Activated CD4-positive, CD25-positive, alpha-beta regulatory T cell treated with anti-CD3 and anti-CD28 coated beads, Interleukin-2, amount 50 U/mL, for 16 hours (primary cell): Measurements from ENCODE around the gene SLC9A5.

Experiments
- DNase-seq: peaks from one replicate; pipeline ENCODE4 v3.0.0-alpha.2; 2020; ENCODE audit warnings: low read depth, low spot score

SLC9A5 gene, protein sequence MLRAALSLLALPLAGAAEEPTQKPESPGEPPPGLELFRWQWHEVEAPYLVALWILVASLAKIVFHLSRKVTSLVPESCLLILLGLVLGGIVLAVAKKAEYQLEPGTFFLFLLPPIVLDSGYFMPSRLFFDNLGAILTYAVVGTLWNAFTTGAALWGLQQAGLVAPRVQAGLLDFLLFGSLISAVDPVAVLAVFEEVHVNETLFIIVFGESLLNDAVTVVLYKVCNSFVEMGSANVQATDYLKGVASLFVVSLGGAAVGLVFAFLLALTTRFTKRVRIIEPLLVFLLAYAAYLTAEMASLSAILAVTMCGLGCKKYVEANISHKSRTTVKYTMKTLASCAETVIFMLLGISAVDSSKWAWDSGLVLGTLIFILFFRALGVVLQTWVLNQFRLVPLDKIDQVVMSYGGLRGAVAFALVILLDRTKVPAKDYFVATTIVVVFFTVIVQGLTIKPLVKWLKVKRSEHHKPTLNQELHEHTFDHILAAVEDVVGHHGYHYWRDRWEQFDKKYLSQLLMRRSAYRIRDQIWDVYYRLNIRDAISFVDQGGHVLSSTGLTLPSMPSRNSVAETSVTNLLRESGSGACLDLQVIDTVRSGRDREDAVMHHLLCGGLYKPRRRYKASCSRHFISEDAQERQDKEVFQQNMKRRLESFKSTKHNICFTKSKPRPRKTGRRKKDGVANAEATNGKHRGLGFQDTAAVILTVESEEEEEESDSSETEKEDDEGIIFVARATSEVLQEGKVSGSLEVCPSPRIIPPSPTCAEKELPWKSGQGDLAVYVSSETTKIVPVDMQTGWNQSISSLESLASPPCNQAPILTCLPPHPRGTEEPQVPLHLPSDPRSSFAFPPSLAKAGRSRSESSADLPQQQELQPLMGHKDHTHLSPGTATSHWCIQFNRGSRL

DNA sequence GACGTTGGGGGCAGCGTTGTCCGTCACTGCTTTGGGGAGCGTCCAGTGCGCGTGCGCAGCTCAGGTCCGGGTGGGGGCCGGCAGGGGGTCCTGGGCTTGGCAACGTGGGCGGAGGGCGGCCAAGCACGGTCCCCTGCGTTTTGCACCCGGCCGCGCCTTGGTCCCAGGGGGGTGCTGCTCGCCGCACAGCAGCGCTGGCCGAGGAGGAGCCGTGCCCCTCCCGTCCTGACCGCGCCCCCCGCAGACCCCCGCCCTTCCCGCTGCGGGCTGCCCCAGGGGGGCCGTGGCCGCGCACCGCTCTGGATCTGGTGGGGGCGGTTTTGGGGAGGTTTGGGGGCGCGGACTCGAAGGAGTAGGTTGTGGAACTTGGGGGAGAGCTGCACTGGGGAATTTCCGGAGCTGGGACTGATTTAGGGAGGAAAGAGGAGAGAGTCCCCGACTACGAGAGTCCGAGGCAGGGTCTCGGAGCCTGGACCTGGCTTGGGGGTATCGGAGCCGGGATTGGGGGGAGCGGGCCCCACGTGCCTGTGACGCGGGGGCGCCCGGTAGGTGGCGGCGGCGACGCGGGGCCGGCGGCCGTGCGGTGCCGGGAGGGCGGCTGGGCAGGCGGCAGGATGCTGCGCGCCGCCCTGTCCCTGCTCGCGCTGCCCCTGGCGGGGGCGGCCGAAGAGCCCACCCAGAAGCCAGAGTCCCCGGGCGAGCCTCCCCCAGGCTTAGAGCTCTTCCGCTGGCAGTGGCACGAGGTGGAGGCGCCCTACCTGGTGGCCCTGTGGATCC is at the start of gene SLC9A5:
TSS of gene SLC9A5 (plus strand) at position 579 of the 777 bp plus-strand sequence. CDS start at position 615, 36 bp downstream.
- DNase-seq, result no peak

DNA sequence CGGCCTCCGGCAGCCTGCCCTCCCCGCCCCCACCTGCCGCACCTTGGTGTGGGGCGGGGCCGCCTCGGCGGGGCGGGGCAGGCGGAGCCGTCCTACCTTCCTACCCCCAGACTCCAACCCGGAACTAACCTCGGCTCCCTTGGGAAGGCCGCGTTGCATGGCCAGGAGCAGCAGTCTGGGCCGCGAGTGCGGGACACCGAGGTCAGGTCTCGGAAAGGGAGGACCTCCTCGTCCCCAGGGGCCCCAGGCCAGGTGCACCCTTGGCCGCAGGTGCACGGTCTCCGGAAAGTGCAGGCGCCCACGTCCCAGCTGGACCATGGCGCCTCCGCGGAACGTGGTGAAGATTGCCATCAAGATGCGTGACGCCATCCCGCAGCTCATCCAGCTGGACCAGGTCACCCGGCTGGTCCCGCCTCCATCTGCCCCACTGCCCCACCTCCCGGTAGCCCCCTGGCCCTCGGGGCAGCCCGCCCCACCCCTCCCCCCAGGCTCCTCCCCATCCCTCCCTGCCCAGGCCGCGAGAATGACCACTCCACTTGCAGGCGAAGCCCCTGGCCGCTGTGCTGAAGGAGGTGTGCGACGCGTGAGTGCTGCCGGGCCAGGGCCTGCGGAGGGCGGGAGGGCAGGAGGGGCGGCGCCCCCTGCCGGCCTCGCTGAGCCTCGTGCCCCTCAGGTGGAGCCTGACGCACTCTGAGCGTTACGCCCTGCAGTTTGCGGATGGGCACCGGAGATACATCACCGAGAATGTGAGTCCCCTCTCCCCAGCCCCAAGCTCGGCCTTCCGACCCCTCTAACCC is 49.6 kb upstream of the SLC9A5 start, which contains the start of gene ELMO3:
TSS of gene ELMO3 (plus strand) at position 121 of the 797 bp plus-strand sequence. CDS start at position 317, 196 bp downstream.
- DNase-seq, result no peak

DNA sequence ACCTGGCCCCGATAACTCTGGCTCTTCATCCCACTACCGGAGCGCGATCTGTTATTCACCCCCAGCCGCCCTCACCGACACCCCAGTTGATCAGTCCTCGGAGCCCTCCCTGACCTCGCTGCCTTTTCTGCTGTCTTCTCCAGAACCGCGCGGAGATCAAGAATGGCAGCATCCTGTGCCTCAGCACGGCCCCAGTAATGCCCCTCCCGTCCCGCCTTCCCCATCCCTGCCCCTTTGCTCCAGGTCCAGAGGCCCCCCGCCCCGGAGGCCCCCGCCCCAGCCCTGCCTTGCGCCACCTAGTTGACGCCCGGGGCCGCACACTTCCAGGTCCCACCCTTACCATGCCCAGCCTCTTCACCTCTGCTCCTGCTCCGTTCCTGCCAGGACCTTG is 49.0 kb upstream of the SLC9A5 start:
- DNase-seq, result no peak

DNA sequence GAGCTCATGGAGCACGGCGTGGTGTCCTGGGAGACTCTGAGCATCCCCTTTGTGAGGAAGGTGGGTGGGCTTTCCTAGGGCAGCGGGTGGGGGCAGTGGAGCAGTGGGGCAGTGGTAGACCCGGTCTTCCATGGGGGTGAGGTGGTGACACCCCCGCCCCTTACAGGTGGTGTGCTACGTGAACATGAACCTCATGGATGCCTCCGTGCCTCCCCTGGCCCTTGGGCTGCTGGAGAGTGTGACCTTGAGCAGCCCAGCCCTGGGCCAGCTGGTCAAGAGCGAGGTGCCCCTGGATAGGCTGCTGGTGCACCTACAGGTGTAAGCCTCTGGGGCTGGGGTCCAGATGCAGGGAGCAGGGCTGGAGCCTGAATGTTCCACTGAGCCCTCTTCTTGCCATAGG is 48.3 kb upstream of the SLC9A5 start:
- DNase-seq, result no peak

DNA sequence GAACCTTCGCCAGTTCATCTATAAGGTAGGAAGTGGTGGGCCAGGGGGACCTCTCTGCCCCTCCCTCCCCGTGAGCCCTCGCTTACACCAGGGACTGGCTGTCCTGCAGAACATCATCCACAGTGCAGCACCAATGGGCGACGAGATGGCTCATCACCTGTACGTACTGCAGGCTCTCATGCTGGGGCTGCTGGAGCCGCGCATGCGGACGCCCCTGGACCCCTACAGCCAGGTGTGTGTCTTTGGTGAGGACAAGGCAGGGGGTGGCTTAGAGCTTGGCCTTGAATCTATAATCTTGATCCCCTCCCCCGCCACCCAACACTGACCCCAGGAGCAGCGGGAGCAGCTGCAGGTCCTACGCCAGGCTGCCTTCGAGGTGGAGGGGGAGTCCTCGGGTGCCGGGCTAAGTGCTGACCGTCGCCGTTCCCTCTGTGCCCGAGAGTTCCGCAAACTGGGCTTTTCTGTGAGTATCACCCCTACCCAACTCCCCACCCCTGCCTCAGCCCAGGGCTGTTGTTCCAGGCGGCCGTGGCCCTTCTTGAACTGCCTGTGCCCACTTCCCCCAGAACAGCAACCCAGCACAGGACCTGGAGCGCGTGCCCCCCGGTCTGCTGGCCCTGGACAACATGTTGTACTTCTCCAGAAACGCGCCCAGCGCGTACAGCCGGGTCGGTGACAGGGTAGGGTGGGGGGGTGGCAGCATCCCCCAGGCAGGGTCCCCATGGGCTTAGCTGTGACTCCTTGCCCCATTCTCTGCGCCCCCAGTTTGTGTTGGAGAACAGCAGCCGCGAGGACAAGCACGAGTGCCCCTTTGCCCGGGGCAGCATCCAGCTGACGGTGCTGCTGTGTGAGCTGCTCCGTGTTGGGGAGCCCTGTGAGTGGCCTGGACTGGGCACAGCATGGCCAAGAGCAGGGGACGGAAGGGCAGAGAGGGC is 47.1 kb upstream of the SLC9A5 start:
- no peak for DNase-seq

DNA sequence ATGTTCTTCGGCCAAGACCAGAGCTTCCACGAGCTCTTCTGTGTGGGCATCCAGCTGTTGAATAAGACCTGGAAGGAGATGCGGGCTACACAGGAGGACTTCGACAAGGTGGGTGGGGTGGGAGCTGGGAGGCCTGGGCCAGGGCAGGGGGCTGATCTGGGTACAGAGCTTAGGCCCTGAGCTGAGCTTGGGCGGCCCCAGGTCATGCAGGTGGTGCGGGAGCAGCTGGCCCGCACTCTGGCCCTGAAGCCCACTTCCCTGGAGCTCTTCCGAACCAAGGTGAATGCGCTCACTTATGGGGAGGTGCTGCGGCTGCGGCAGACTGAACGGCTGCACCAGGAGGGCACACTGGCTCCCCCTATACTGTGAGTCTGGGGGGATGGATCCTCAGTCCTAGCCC is 46.4 kb upstream of the SLC9A5 start:
- DNase-seq, result no peak

DNA sequence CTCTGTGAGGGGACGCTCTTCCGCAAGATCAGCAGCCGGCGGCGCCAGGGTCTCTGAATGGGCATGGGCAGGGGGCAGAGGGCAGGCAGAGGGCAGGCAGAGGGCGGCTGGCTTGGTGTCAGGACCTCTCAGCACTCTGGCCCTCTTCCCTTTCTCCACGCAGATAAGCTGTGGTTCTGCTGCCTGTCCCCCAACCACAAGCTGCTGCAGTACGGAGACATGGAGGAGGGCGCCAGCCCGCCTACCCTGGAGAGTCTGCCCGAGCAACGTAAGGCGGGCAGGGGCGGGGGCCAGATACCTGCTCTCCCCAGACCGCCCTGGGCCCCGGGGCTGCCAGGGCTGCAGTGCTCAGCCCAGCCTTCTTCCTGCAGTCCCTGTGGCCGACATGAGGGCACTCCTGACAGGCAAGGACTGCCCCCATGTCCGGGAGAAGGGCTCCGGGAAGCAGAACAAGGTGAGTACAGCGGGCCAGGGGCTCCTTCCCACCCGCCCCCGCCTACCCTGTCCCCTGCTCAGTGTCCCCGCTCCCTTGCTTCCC is 45.8 kb upstream of the SLC9A5 start:
- DNase-seq, result no peak

DNA sequence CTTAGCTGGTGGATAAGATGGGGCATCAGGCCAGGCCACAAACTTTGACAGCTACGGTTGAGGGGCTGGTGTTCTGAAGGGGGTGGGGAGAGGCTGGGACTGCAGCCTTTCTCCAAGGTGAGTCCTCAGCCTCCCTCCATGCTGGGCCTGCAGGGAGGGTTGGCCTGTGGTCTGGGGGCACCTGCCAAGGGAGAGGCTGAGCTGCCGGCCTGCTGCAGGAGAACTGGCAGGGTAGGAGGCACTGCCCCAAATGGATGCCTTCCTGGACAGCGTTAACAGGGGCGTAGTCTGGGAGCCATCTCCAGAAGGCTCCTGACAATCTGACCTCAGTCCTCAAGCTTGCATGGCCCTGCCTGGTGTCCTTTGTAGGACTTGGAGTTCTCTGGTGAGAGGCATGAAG is 44.7 kb upstream of the SLC9A5 start:
- no peak for DNase-seq

DNA sequence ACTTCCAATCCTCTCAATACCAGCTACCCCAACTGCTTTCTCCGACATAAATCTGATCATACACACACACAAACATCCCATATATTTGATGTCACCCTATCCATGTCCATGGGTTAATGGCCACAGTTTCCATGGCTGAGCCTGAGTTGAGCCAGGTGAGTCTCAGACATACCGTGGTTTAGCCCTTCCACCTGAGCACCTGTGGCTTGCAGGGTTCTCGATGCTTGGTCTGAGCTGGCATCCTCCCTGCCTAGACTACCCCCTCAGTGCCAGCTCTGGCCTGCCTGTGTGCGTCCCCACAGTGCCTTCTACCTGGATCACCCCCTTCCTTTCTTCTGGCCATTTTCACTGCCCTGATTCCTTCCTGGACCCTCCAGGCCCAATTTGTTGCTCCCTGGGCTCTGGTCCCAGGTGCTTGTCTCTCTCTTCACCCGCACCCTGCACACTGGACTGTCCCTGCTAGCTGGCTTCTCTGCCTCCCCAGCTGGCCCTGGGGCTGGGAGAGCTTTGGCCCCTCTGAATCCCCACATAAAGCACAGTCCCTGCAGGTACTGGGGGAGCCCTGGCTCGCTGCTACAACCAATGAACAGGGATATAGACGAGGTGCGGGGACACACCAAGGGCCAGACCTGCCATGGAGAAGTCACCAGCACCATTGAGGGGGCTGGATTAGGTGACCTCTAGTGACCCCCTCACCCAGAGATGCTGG is 42.5 kb upstream of the SLC9A5 start:
- no peak for DNase-seq

DNA sequence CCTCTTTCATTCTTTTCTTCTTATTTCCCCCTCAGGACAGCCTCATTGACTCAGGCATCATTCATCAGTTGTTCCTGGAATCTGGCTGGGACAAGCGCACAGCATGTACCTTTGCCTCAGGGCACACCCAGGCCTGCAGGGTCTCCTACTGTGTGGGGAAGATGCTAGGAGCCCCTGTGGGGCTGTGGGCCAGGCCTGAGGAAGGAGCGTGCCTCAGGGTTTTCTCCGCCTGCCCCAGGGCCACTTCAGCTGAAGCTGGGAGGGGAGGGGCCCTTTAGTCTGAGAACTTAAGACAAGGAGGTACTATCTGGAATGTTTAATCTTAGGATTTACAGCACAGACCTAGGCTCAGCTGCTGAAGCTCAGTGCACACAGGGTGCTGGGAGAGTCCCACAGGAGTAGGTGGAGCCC is 41.9 kb upstream of the SLC9A5 start:
- DNase-seq, result no peak

DNA sequence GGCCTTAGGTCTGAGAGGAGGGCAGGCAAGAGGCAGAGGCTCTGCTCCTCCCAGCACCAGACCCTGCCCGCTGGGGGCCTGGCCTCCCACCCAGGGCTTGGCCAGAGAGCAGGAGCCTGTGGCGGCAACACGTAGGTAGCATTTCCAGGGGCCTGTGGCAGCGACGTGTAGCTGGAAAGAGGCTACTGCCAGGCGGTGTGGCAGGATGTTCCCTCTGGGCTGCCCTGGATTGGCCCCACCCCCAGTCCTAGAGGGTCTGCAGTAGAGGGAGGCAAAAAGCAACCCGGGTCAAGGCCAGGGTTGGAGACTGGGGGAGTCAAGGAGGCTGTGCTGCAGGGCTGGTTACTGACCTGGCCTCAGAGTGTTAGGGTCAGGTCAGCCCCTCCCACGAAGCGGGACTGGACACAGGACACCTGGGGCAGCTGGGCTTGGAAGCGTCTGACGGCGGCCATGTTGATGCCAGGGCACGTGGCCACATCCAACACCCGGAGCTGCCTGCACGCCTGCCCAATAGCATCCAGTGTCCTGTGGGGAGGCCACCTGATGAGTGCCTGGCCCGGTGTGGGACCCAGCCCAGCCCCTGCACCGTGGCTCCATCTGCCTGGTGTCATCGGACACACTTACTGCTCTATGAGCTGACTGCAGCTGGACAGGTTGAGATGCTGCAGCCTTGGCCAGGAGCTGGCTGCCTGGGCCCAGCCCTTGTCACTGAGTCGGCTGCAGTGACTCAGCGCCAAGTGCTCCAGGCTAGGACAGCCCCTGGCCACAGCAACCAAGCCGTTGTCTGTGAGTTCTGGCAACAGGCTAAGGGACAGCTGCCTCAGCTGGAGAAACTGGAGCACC is 41.3 kb upstream of the SLC9A5 start:
- no peak for DNase-seq

DNA sequence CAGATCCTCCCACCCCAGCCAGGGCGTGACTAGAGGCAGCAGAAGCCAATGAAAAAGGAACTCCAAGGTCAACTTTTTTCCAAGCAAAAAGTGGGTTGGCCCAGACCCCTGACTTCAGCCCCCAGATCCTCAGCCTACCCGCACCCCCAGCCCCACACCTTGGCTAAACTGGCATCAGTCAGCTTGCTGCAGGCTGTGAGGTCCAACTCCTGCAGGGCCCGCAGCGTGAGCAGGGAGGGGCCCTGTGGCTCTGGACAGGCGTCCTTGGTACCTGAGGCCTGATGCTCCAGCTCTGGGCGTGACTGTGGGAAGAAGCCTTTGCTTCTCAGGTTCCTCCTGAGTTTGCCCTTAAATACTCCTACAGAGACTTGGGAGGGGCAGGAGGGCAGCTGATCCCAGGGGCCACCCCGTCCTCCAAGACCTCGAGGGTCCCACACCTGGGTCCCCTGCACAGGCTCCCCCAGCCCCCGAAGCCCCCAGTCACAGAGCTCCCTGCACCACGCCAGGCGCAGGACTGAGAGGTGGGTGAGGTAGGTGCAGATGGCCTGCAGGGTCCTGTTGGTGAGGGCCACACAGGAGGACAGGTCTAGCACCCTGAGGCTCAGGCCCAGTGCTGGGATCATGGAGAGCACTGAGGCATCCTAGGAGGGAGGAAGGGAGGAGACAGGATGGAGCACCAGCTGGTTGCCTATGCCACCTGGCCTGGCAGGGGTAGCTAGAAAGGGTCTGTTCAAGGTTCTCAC is 40.5 kb upstream of the SLC9A5 start:
- DNase-seq, result no peak

DNA sequence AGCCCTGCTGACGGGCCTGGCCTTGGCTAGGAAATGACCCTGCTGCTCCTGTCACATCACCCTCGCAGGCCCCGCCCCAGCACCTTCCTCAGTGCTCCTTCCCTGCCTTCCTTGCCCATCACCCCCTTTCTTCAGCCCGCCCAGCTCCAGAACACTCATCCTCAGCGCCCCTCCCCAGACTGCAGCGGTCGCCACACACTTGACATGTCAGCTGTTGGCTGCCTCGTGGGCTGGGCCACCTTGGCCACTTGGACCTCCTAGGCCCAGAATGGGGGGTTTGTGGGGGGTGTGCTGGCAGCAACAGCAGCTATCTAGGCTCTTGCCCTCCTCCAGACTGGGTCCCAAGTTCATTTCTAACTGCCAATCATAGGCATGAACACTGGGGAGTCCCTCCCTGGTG is 39.2 kb upstream of the SLC9A5 start:
- DNase-seq, result no peak

DNA sequence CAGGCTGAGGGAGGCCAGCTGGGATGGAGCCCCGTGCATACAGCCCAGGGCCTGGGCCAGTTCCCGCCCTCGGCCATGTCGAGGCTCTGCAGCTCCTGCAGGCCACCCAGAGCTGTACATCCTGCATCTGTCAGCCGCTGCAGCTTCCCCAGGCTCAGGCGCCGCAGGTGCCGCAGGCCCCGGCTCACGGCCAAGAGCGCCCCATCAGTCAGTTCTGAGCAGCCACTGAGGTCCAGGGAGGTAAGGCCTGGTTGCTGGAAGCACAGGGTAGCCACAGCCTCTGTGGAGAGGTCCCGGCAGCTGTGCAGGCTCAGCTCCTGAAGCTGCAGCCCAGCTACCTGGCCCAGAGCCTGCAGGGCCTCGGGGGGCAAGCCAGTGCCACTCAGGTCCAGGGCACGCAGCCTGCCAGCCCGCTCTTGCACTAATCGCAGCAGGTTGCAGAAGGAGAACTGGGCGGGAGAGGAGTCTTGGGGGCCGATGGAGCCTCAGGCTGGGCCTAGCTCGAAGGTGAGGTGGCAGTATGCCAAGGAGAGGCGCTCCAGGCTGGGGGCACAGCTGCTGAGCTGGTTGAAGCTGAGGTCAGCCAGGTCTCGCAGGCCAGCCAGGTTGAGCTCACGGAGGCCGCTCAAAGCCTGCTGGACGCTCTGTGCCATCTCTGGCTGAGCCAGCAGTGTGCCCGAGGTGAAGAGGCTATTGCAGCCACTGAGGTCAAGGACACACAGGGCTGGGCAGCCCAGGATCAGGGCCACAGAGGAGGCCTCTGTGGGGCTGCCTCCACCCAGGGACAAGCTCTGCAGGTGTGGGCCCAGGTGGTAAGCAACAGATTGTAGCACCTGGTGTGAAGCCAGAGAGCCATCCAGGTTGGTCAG is 38.5 kb upstream of the SLC9A5 start:
- no peak for DNase-seq

DNA sequence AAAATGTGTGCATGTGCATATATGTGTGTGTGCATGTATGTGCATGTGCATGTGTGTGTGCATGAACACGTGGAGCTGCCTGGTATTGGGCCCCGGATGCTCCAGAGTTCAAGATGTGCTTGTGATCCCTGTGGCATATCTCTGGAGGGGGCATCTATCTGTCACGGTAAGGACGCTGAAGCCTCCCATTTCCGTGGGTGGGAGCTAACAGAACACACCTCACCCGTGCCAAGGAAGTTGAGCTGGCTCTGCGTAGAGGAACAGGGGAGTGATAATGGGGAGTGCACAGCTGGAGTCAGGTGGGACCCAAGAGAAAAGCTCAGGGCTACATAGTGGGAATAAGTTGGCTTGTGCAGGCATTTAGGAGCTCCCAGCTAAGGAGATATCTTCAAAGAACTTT is 37.1 kb upstream of the SLC9A5 start:
- no peak for DNase-seq

DNA sequence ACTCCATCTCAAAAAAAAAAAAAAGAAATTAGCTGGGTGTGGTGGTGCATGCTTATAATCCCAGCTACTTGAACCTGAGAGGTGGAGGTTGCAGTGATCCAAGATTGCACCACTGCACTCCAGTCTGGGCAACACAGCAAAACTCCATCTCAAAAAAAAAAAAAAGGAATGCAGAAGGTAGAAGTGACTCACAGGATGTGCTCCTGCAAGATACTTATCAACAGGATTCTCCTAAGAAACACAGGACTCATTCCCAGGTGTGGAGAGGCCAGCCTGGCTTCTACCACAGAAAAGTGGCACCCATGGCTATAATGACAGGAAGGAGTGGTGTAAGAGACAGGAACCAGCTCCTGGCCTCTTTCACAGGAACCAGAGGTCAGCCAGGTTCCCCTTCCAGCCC is 36.0 kb upstream of the SLC9A5 start:
- no peak for DNase-seq
